Gastroesophageal sphincter (tissue), 4 donors: ENCODE data around the gene PARD6A. TPM values are rescaled to one million over a fixed set of nuclear protein-coding genes. Genes with fewer than 3 reads are reported as not detected.

Experiments
- ATAC-seq: fragments of 150-250 bp; one replicate; pipeline ENCODE4 v1.9.1; 2016; ENCODE audit warnings: mild to moderate bottlenecking, moderate library complexity
- H3K27ac ChIP-seq, 4 donors: fragments of 200-600 bp; sonication (generic) in 3 of 4; 1 replicate in 3 of 4; 2 replicates in 1 of 4; pipeline ENCODE4 v1.5.1; 2016 to 2019
- H3K27me3 ChIP-seq: fragments of 200-600 bp; sonication (generic); one replicate; pipeline ENCODE4 v1.5.1; 2019
- H3K36me3 ChIP-seq, 2 donors: fragments of 200-600 bp; sonication (generic); one replicate each; pipeline ENCODE4 v1.5.1; 2019; ENCODE audit warnings: control low read depth in 1 of 2
- H3K4me1 ChIP-seq, 3 donors: fragments of 200-600 bp; sonication (generic); 1 replicate in 2 of 3; 2 replicates in 1 of 3; pipeline ENCODE4 v1.5.1; 2016 to 2019; ENCODE audit warnings: control low read depth in 2 of 3
- H3K4me3 ChIP-seq, 2 donors: fragments of 200-600 bp; sonication (generic); one replicate each; pipeline ENCODE4 v1.5.1; 2019; ENCODE audit warnings: mild to moderate bottlenecking in 1 of 2, moderate library complexity in 1 of 2
- H3K9me3 ChIP-seq, 3 donors: fragments of 200-600 bp; sonication (generic); one replicate each; pipeline ENCODE4 v1.5.1; 2017 to 2019; ENCODE audit warnings: control low read depth in 2 of 3
- EP300 ChIP-seq: sonication (generic); formaldehyde crosslinking; IDR thresholded peaks from one replicate; pipeline ENCODE4 v1.6.1; 2017; ENCODE audit warnings: antibody characterized with exemption, mild to moderate bottlenecking
- POLR2A ChIP-seq, 2 donors: fragments of 450-650 bp; IDR thresholded peaks; one replicate each; pipeline ENCODE4 v1.6.1; 2017; ENCODE audit warnings: antibody characterized with exemption in 2 of 2, mild to moderate bottlenecking in 2 of 2, moderate library complexity in 1 of 2
- POLR2AphosphoS5 ChIP-seq: sonication (generic); formaldehyde crosslinking; IDR thresholded peaks from one replicate; pipeline ENCODE4 v1.6.1; 2017; ENCODE audit warnings: antibody characterized with exemption
- WGBS, 2 donors: methylation state at CpG; one replicate each; pipeline ENCODE4 v1.1.5; 2018; ENCODE audit warnings: low coverage in 1 of 2; 5-methylcytosine and 5-hydroxymethylcytosine counted together
- total RNA-seq, 4 donors: library from RNA; depleted of rRNA; stranded (reverse); fragments of >200 nt; gene quantifications; one replicate each; pipeline ENCODE4 v1.1.0, GENCODE V29; 2016
- TF ChIP-seq, protein P1 (sequence below), 4 experiments: fragments of 200-600 bp in 2 of 4; fragments of 450-650 bp in 2 of 4; sonication (generic) in 1 of 4; IDR thresholded peaks; one replicate each; pipeline ENCODE4 v1.5.1; 2017 to 2019; ENCODE audit warnings: antibody characterized with exemption in 4 of 4, mild to moderate bottlenecking in 2 of 4, moderate library complexity in 2 of 4

The PARD6A gene
- total RNA-seq, 4 donors from 2014 or later: 5.9 to 13.4 (median 6.5) TPM

DNA sequence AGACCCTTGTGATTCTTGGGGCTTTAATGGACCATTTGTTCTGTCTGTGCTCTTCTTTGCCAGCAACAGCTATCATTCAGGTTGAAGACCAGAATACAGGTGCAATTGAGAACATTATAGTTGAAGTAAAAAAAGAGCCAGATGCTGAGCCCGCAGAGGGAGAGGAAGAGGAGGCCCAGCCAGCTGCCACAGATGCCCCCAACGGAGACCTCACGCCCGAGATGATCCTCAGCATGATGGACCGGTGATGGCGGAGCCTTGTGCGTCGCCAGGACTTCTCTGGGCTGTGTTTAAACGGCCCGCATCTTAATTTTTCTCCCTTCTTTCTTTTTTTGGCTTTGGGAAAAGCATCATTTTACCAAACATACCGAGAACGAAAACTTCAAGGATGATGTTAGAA is 23.1 kb upstream of the PARD6A start:
- Histone ChIP-seq H3K27ac (no peak overlapping the region), H3K36me3 (peaks cover 0 to 69% of the 10 kb centered on the region in 2 donors), H3K4me3 (no peak overlapping the region), H3K4me1 (peaks cover 0 to 30% (median 0%) of the 10 kb centered on the region in 3 donors), H3K9me3 (no peaks in the 10 kb centered on the region), H3K27me3 (no peaks in the 10 kb centered on the region)
- TF ChIP-seq POLR2A (IDR thresholded peaks at IDR 0.05) (no peak), EP300 (no peak), POLR2AphosphoS5 (no peak)
- TF ChIP-seq, protein P1, sequence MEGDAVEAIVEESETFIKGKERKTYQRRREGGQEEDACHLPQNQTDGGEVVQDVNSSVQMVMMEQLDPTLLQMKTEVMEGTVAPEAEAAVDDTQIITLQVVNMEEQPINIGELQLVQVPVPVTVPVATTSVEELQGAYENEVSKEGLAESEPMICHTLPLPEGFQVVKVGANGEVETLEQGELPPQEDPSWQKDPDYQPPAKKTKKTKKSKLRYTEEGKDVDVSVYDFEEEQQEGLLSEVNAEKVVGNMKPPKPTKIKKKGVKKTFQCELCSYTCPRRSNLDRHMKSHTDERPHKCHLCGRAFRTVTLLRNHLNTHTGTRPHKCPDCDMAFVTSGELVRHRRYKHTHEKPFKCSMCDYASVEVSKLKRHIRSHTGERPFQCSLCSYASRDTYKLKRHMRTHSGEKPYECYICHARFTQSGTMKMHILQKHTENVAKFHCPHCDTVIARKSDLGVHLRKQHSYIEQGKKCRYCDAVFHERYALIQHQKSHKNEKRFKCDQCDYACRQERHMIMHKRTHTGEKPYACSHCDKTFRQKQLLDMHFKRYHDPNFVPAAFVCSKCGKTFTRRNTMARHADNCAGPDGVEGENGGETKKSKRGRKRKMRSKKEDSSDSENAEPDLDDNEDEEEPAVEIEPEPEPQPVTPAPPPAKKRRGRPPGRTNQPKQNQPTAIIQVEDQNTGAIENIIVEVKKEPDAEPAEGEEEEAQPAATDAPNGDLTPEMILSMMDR (IDR thresholded peaks at IDR 0.05): no peak
- 75 to 83% methylated on average over 11 to 12 of the region's 12 CpGs for WGBS, 2 donors
- no peak for ATAC-seq

GRCh38 chr16:67641779-67642708 is 18.7 kb upstream of the PARD6A start:
- H3K27me3 ChIP-seq: peaks cover 30% of the 10 kb centered on the region
- H3K27ac ChIP-seq: peak overlapping the region in 3 of 4 donors; percentile 35 to 61 (median 60)
- H3K4me1 ChIP-seq: peaks cover 0 to 35% (median 7%) of the 10 kb centered on the region in 3 donors
- H3K36me3 ChIP-seq: peaks cover 0 to 25% of the 10 kb centered on the region in 2 donors
- ATAC-seq: peak; percentile 74
- H3K9me3 ChIP-seq: no peaks in the 10 kb centered on the region
- 23 to 31% methylated on average over 4 to 8 of the region's 10 CpGs for WGBS, 2 donors
- TF ChIP-seq POLR2A (IDR thresholded peaks at IDR 0.05) (no peak), POLR2AphosphoS5 (peak; percentile 75), EP300 (no peak)
- TF ChIP-seq, protein P1 (IDR thresholded peaks at IDR 0.05): peak in 1 of 4 experiments; percentile 4
- H3K4me3 ChIP-seq: no peak overlapping the region

GRCh38 chr16:67644038-67644437 is 16.7 kb upstream of the PARD6A start:
- TF ChIP-seq EP300: no peak
- TF ChIP-seq, protein P1 (IDR thresholded peaks at IDR 0.05): no peak
- TF ChIP-seq POLR2AphosphoS5: no peak
- no peak for TF ChIP-seq POLR2A (IDR thresholded peaks at IDR 0.05)
- Histone ChIP-seq H3K9me3 (no peaks in the 10 kb centered on the region), H3K27ac (no peak overlapping the region), H3K27me3 (peaks cover 50% of the 10 kb centered on the region), H3K36me3 (peaks cover 0 to 5% of the 10 kb centered on the region in 2 donors), H3K4me3 (no peak overlapping the region), H3K4me1 (peaks cover 0 to 49% (median 7%) of the 10 kb centered on the region in 3 donors)
- WGBS, 2 donors: 87% methylated on average over 3 of the region's 9 CpGs; no CpG with 5 or more reads in 1 of the 2 donors
- ATAC-seq: no peak

- H3K9me3 ChIP-seq: no peaks in the 10 kb centered on the region
- TF ChIP-seq, protein P1 (IDR thresholded peaks at IDR 0.05): no peak
- no peak for TF ChIP-seq POLR2AphosphoS5
- no peak for TF ChIP-seq POLR2A (IDR thresholded peaks at IDR 0.05)
- TF ChIP-seq EP300: no peak
- peak overlapping the region in 1 of 2 donors; percentile 41 for H3K4me3 ChIP-seq
- peaks cover 0 to 48% (median 7%) of the 10 kb centered on the region in 3 donors for H3K4me1 ChIP-seq
- no peak overlapping the region for H3K27ac ChIP-seq
- no CpG with 5 or more reads among the region's 15 CpGs for WGBS, 2 donors
- ATAC-seq: no peak
- H3K36me3 ChIP-seq: no peaks in the 10 kb centered on the region
- H3K27me3 ChIP-seq: peaks cover 65% of the 10 kb centered on the region
These were observed 15.2 kb upstream of the PARD6A start for GRCh38 chr16:67645397-67646121.
